ENCODE measurements around the gene MBD6.
A peak's percentile ranks its signal among the peaks of the same experiment; 100 is the strongest.
"Not testable (repeated sequence)": the region's sequence is repeated elsewhere in the genome, so short reads cannot be mapped to it uniquely, and the experiment has no call there.

MBD6 gene

DNA sequence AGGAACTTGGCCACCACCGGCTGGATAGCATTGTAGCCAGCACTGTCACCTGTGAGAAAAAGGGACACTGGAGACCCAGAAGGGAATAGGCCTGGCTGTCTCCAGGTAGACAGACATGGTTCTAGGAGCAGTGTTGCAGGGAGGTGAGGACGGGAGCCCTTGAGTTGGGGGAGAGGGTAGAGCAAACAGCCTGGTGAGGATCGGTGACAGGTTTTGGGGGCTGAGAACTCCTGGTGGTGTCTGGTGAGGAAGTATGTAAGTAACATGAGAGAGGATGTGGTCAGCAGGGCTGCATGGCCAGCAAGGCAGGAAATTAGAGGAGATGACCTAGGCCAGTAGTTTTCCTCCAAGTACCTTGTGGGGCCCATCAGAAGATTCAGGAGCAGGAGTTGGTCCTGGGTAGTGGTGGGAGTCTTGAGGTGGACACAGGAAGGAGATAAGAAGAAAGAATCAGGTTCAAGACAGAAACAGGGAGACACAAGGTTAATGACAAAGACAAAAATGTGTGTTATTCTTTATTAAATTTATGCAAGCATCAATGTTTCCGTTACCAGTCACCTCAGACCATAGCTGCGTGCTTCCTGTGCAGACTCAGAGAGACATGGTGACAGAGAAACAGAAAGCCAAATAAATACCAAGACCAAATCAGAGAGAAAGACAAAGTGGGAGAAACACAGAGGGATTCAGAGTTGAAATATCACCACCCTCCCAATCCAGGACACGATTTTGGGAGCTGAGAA is 43.1 kb upstream of the MBD6 start, which contains the start of gene ARHGAP9:
Gene ARHGAP9 (minus strand): TSS at position 491 of the 740 bp plus-strand sequence. CDS start 460 bp downstream, at position 31.
- ATAC-seq (replicated peaks): peak; percentile 66
- peak within 1 kb of the TSS; percentile 98 for H3K4me3 Mint-ChIP-seq
- H3K27me3 Mint-ChIP-seq: no peaks in the 10 kb centered on the region
- H3K36me3 Mint-ChIP-seq: peaks cover 19 to 46% of the 10 kb centered on the region in 2 donors
- H3K9me3 Mint-ChIP-seq: no peaks in the 10 kb centered on the region
- peaks cover 54 to 78% of the 10 kb centered on the region in 2 donors for H3K4me1 Mint-ChIP-seq
- DNase-seq: peak; percentile 54
- peak within 1 kb of the TSS; percentile 100 for H3K27ac Mint-ChIP-seq

DNA sequence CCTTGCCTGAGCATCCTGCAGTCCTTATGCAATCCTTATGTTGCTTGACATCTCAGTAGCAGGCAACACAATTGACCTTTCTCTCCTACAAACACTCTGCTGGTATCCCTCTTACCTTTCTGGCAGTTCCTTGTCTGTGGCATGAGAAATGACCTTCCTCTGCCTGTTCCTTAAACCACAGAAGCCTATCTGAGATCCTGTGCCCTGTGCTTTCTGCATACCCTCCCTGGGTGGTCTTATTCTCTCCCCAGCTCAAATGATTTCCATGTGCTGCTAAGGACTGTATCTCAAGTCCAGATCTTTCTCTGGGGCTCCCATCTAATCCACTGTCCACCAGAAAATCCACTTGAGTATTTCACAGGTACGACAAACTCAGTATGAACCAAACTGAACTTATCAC is 41.0 kb upstream of the MBD6 start:
- ATAC-seq (replicated peaks): no peak
- Mint-ChIP-seq H3K4me1 (peaks cover 44 to 60% of the 10 kb centered on the region in 2 donors), H3K36me3 (peaks cover 3 to 28% of the 10 kb centered on the region in 2 donors), H3K4me3 (peak overlapping the region in 1 of 2 donors; percentile 31), H3K27me3 (no peaks in the 10 kb centered on the region), H3K9me3 (no peaks in the 10 kb centered on the region), H3K27ac (peak overlapping the region; percentile 100)
- no peak for DNase-seq

- Mint-ChIP-seq H3K9me3 (no peaks in the 10 kb centered on the region), H3K36me3 (peaks cover 5 to 20% of the 10 kb centered on the region in 2 donors), H3K4me1 (peaks cover 38 to 50% of the 10 kb centered on the region in 2 donors), H3K27ac (peak overlapping the region; percentile 1), H3K4me3 (no peak overlapping the region), H3K27me3 (no peaks in the 10 kb centered on the region)
- ATAC-seq (replicated peaks) (no peak), DNase-seq (no peak)
Observed at GRCh38 chr12:57483466-57483865, 39.2 kb upstream of the MBD6 start.

- Mint-ChIP-seq H3K27me3 (no peaks in the 10 kb centered on the region), H3K36me3 (peaks cover 16 to 36% of the 10 kb centered on the region in 2 donors), H3K27ac (no peak overlapping the region), H3K4me1 (peaks cover 26 to 39% of the 10 kb centered on the region in 2 donors), H3K9me3 (no peaks in the 10 kb centered on the region), H3K4me3 (no peak overlapping the region)
- DNase-seq (no peak), ATAC-seq (replicated peaks) (no peak)
Observed at GRCh38 chr12:57485695-57486094, 36.9 kb upstream of the MBD6 start.

DNA sequence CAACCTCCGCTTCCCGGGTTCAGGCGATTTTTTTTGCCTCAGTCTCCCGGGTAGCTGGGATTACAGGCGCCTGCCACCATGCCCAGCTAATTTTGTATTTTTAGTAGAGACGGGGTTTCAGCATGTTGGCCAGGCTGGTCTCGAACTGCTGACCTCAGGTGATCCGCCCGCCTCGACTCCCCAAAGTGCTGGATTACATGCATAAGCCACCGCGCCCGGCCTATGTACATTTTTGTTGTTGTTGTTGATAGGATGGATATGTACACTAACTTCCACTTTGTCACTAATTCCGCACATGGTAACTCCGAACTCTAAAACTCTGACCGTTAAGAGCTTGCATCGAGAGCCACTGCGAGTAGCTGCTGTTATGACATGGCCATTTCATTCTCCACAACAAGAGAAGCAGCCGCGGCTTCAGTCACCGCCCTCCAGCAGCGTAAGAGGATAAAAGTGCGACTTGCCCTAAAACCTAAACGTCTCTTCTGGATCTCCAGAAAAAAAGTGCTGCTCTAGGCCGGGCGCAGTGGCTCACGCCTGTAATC is 35.5 kb upstream of the MBD6 start:
- ATAC-seq (replicated peaks) (no peak), DNase-seq (no peak)
- Mint-ChIP-seq H3K9me3 (no peaks in the 10 kb centered on the region), H3K27ac (peak overlapping the region; percentile 42), H3K4me3 (peak overlapping the region; percentile 96 to 98), H3K27me3 (no peaks in the 10 kb centered on the region), H3K4me1 (peaks cover 18 to 33% of the 10 kb centered on the region in 2 donors), H3K36me3 (peaks cover 26 to 38% of the 10 kb centered on the region in 2 donors)

GRCh38 chr12:57487597-57488401 is 34.8 kb upstream of the MBD6 start, which contains the start of gene MARS1:
Gene MARS1, plus strand, starts transcription at chr12:57488068. Its CDS starts 23 bp downstream, at chr12:57488091.
- H3K27me3 Mint-ChIP-seq: no peaks in the 10 kb centered on the region
- peak within 1 kb of the TSS; percentile 96 to 98 for H3K4me3 Mint-ChIP-seq
- peaks cover 18 to 33% of the 10 kb centered on the region in 2 donors for H3K4me1 Mint-ChIP-seq
- DNase-seq: peak; percentile 91
- ATAC-seq (replicated peaks): peak; percentile 99
- no peaks in the 10 kb centered on the region for H3K9me3 Mint-ChIP-seq
- H3K36me3 Mint-ChIP-seq: peaks cover 30 to 43% of the 10 kb centered on the region in 2 donors
- H3K27ac Mint-ChIP-seq: peak within 1 kb of the TSS; percentile 95

GRCh38 chr12:57488402-57489156 is 34.0 kb upstream of the MBD6 start:
- H3K4me1 Mint-ChIP-seq: peaks cover 16 to 26% of the 10 kb centered on the region in 2 donors
- H3K4me3 Mint-ChIP-seq: peak overlapping the region; percentile 96 to 98
- H3K9me3 Mint-ChIP-seq: no peaks in the 10 kb centered on the region
- DNase-seq (no peak), ATAC-seq (replicated peaks) (no peak)
- H3K36me3 Mint-ChIP-seq: peaks cover 32 to 46% of the 10 kb centered on the region in 2 donors
- H3K27ac Mint-ChIP-seq: peak overlapping the region; percentile 95
- H3K27me3 Mint-ChIP-seq: no peaks in the 10 kb centered on the region

- Mint-ChIP-seq H3K27me3 (no peaks in the 10 kb centered on the region), H3K9me3 (no peaks in the 10 kb centered on the region), H3K27ac (peak overlapping the region; percentile 95), H3K36me3 (peaks cover 35 to 46% of the 10 kb centered on the region in 2 donors), H3K4me1 (peaks cover 15 to 25% of the 10 kb centered on the region in 2 donors), H3K4me3 (peak overlapping the region; percentile 96 to 98)
- ATAC-seq (replicated peaks): no peak
- DNase-seq: no peak
Observed at GRCh38 chr12:57489157-57489641, 33.4 kb upstream of the MBD6 start.

DNA sequence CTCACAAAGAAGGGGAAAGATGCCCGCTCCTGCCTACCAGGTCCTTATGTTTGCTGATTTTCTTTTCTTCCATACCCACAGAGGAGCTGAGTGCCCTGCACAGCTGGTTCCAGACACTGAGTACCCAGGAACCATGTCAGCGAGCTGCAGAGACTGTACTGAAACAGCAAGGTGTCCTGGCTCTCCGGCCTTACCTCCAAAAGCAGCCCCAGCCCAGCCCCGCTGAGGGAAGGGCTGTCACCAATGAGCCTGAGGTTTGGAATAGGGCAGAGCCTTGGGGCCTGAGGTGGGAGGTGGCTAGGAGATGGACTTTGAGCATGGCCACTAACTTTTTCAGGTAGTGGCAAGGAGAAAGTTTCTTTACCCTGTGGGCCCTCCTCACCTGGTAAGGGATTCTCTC is 32.5 kb upstream of the MBD6 start:
- Mint-ChIP-seq H3K4me1 (peaks cover 15 to 25% of the 10 kb centered on the region in 2 donors), H3K9me3 (no peaks in the 10 kb centered on the region), H3K36me3 (peaks cover 37 to 46% of the 10 kb centered on the region in 2 donors), H3K27me3 (no peaks in the 10 kb centered on the region), H3K27ac (no peak overlapping the region), H3K4me3 (no peak overlapping the region)
- DNase-seq (no peak), ATAC-seq (replicated peaks) (no peak)

- H3K9me3 Mint-ChIP-seq: no peaks in the 10 kb centered on the region
Observed at GRCh38 chr12:57491393-57492280, 31.0 kb upstream of the MBD6 start.

GRCh38 chr12:57495051-57495701 is 27.4 kb upstream of the MBD6 start:
- not testable (repeated sequence) for H3K27me3 Mint-ChIP-seq; H3K27ac Mint-ChIP-seq; ATAC-seq (replicated peaks); DNase-seq; H3K4me3 Mint-ChIP-seq; H3K9me3 Mint-ChIP-seq
- peaks cover 8 to 15% of the 10 kb centered on the region in 2 donors for H3K4me1 Mint-ChIP-seq
- H3K36me3 Mint-ChIP-seq: peaks cover 50 to 52% of the 10 kb centered on the region in 2 donors

More at GRCh38 chr12:57491393-57492280, 31.0 kb upstream of the MBD6 start:
- Mint-ChIP-seq H3K36me3 (peaks cover 43 to 51% of the 10 kb centered on the region in 2 donors), H3K27me3 (no peaks in the 10 kb centered on the region), H3K4me1 (peaks cover 15 to 25% of the 10 kb centered on the region in 2 donors), H3K4me3 (no peak overlapping the region), H3K27ac (peak overlapping the region; percentile 39)
- ATAC-seq (replicated peaks) (no peak), DNase-seq (no peak)

- peaks cover 6 to 9% of the 10 kb centered on the region in 2 donors for H3K4me1 Mint-ChIP-seq
- H3K9me3 Mint-ChIP-seq: peaks cover 0 to 2% of the 10 kb centered on the region in 2 donors
- peak overlapping the region; percentile 28 for H3K27ac Mint-ChIP-seq
- H3K36me3 Mint-ChIP-seq: peaks cover 53 to 56% of the 10 kb centered on the region in 2 donors
- DNase-seq (no peak), ATAC-seq (replicated peaks) (no peak)
- no peak overlapping the region for H3K4me3 Mint-ChIP-seq
- H3K27me3 Mint-ChIP-seq: no peaks in the 10 kb centered on the region
Observed at GRCh38 chr12:57496822-57497221, 25.8 kb upstream of the MBD6 start.

Data from stimulated activated naive B cell treated with anti-CD40 and anti-IgM and Interleukin-4, amounts not matched to agents 10 μg/mL and 1 μg/mL and 100 μg/mL, for 72 hours (primary cell).